Retinal pigment epithelial cell (primary cell): ENCODE results near the gene PTPN23.

ENCODE experiments used
- DNase-seq: peaks from one replicate; pipeline ENCODE4 v3.0.0-alpha.2; 2010; ENCODE audit warnings: low read depth
- H3K4me3 ChIP-seq: 2 replicates; pipeline ENCODE4 v1.5.1; 2011; ENCODE audit warnings: mild to moderate bottlenecking, low read length, control low read depth, moderate library complexity
- TF ChIP-seq, protein P1 (sequence below): conservative IDR thresholded peaks from 2 replicates; pipeline ENCODE4 v1.5.1; 2011; ENCODE audit warnings: low read depth, low read length, control low read depth, inconsistent platforms

The PTPN23 gene, protein sequence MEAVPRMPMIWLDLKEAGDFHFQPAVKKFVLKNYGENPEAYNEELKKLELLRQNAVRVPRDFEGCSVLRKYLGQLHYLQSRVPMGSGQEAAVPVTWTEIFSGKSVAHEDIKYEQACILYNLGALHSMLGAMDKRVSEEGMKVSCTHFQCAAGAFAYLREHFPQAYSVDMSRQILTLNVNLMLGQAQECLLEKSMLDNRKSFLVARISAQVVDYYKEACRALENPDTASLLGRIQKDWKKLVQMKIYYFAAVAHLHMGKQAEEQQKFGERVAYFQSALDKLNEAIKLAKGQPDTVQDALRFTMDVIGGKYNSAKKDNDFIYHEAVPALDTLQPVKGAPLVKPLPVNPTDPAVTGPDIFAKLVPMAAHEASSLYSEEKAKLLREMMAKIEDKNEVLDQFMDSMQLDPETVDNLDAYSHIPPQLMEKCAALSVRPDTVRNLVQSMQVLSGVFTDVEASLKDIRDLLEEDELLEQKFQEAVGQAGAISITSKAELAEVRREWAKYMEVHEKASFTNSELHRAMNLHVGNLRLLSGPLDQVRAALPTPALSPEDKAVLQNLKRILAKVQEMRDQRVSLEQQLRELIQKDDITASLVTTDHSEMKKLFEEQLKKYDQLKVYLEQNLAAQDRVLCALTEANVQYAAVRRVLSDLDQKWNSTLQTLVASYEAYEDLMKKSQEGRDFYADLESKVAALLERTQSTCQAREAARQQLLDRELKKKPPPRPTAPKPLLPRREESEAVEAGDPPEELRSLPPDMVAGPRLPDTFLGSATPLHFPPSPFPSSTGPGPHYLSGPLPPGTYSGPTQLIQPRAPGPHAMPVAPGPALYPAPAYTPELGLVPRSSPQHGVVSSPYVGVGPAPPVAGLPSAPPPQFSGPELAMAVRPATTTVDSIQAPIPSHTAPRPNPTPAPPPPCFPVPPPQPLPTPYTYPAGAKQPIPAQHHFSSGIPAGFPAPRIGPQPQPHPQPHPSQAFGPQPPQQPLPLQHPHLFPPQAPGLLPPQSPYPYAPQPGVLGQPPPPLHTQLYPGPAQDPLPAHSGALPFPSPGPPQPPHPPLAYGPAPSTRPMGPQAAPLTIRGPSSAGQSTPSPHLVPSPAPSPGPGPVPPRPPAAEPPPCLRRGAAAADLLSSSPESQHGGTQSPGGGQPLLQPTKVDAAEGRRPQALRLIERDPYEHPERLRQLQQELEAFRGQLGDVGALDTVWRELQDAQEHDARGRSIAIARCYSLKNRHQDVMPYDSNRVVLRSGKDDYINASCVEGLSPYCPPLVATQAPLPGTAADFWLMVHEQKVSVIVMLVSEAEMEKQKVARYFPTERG (N-terminal part only)

DNA sequence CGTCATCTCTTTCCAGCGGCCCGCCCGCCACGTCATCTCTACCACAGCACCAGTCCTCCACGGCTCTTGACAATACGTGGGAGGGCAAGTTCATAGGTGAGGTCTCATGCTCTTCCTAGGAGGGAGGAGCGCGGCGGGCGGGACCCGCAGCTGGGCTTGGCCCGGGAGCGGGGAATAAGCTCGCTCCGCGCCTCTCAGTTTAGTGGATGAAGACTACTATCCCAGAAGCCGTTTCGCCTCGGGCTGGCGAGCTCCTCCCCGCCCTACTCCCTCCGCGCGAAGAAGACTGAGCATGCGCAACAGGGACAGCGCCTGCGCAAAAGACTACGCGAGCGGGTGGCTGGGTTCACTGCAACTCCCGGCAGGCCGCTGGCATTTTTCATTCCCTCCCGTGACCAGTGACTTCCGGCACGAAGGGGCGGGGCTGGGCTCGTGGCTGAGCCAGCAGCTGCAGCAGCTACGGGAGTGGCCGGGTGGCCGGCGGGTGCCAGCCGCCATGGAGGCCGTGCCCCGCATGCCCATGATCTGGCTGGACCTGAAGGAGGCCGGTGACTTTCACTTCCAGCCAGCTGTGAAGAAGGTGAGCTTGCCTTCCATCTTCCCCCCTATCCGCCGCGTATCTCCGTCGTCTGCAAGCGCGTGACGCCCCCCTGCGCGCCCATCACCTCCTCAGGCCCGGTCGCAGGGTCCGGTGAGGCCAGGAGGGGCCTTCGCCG lies at the start of gene PTPN23:
TSS of gene PTPN23 (plus strand) at position 421 of the 716 bp plus-strand sequence. CDS start at position 497, 76 bp downstream.
- DNase-seq, result peak; percentile 94
- peak within 1 kb of the TSS; percentile 92 for H3K4me3 ChIP-seq
- TF ChIP-seq, protein P1, sequence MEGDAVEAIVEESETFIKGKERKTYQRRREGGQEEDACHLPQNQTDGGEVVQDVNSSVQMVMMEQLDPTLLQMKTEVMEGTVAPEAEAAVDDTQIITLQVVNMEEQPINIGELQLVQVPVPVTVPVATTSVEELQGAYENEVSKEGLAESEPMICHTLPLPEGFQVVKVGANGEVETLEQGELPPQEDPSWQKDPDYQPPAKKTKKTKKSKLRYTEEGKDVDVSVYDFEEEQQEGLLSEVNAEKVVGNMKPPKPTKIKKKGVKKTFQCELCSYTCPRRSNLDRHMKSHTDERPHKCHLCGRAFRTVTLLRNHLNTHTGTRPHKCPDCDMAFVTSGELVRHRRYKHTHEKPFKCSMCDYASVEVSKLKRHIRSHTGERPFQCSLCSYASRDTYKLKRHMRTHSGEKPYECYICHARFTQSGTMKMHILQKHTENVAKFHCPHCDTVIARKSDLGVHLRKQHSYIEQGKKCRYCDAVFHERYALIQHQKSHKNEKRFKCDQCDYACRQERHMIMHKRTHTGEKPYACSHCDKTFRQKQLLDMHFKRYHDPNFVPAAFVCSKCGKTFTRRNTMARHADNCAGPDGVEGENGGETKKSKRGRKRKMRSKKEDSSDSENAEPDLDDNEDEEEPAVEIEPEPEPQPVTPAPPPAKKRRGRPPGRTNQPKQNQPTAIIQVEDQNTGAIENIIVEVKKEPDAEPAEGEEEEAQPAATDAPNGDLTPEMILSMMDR, result no peak

DNA sequence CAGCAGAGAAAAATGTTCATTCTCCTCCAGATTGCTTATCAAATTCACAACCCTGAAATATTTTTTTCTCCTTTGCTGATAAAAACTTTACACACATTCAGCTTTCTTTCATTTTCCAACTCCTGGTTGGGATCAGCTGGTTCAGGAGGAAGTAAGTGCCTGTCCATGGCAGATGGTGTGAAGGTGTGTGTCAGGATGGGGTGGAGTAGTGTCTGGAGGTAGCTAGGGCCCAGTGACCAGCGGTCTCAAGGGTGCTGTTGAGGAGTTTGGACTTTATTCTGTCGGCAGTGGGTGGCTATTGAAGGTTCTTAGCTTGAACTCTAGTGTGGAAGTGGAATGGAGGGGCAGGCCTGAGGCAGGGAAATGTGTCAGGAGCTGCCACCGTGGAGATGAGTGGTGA lies 46.9 kb upstream of the PTPN23 start:
- TF ChIP-seq, protein P1, result no peak
- no peak for DNase-seq
- H3K4me3 ChIP-seq, result no peak overlapping the region

DNA sequence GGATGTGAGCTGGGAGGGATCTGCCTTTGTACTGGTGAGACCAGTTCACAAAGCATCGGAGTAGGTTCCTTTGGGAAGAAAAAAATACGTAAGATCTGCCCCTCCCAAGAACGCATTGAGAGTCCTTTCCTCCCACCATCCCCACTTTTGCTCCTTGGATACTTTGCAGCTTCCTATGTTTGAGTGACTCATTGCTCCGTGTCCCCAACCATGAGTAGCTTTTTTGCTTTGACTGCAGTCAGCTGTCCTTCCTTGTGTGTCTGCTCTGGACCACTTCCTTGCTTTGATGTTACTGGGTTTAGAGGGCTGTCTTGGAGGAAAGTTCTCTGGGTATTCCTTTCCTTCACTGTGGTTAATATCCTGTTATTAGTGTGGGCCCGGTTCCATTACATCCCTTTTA lies 43.2 kb upstream of the PTPN23 start:
- no peak for DNase-seq
- no peak overlapping the region for H3K4me3 ChIP-seq
- TF ChIP-seq, protein P1, result no peak

DNA sequence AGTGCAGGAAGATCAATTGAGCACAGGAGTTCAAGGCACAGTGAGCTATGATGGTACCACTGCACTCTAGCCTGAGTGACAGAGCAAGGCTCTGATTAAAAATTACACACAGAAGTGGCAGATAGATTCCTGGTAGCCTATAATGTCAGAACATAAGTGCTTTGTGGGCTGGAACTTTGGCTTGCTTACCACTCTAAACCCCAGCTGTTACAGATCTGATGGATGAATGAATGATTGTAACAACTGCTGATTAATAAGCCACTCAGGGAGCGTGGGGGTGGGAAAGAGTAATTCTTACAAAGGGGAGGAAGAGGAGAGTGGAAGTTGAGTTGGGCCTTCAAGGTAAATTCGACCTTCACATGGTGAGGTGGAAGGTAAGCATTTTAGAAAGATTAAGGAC lies 40.9 kb upstream of the PTPN23 start:
- H3K4me3 ChIP-seq, result no peak overlapping the region
- TF ChIP-seq, protein P1, result no peak
- no peak for DNase-seq

DNA sequence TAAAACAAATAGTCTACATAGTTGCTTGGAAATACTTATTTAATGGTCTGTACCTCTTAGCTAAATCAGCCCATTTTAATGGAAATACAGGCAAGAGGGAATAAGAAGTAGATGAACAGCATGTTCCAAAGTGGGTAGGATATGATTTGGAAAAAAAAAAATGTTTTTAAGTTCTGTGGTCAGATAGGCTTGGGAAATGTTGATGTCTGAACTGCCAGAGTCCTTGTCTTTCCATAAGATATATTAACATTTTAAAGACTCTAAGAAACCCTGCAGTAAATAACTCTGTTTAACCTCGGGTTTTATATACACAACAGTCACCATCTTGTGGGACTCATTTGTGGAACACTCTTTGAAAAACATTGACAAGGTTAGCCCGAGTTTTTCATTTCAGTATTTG lies 40.0 kb upstream of the PTPN23 start:
- DNase-seq, result no peak
- H3K4me3 ChIP-seq, result no peak overlapping the region
- TF ChIP-seq, protein P1, result no peak

DNA sequence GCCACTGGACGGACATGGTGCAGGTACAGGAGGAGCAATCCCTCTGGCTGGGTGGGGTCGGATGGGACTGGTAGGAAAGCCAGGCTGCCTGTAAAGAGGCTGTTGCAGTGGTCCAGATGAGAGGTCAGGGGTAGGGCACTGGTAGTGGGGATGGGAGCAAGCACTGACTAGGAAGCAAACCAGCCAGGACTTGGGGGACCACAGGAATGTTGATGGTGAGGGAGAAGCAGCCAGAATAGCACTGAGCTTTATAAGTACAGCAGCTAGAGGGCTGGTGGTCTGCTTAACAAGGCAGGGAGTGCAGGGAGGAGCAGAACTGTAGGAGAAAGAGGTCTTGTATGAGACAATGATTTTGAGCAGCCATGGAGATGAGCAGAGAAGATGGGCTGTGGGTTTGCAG lies 38.7 kb upstream of the PTPN23 start:
- DNase-seq, result no peak
- TF ChIP-seq, protein P1, result no peak
- H3K4me3 ChIP-seq, result no peak overlapping the region
